Activated CD8-positive, alpha-beta memory T cell treated with anti-CD3 and anti-CD28 coated beads for 4 hours (primary cell): ENCODE data around the gene ZPBP.
"Not testable (repeated sequence)": the region's sequence is repeated elsewhere in the genome, so short reads cannot be mapped to it uniquely, and the experiment has no call there.

Source experiments
- DNase-seq, 2 donors: peaks; one replicate each; pipeline ENCODE4 v3.0.0-alpha.2; 2020; ENCODE audit warnings: low read depth in 2 of 2

The ZPBP gene

DNA sequence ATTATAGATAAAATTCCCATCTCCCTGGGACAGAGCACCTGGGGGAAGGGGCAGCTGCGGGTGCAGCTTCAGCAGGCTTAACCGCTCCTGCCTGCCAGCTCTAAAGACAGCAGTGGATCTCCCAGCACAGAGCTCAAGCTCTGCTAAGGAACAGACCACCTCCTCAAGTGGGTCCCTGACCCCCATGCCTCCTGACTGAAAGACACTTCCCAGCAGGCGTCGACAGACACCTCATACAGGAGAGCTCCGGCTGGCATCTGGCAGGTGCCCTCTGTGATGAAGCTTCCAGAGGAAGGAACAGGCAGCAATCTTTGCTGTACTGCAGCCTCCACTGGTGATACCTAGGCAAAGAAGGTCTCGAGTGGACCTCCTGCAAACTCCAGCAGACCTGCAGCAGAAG is 51.9 kb downstream of the ZPBP start:
- not testable (repeated sequence) for DNase-seq

GRCh38 chr7:50037086-50037485 is 56.0 kb downstream of the ZPBP start:
- no peak for DNase-seq

GRCh38 chr7:50022991-50023390 is 70.1 kb downstream of the ZPBP start:
- no peak for DNase-seq

- no peak for DNase-seq
Measured at GRCh38 chr7:50022451-50022850, 70.6 kb downstream of the ZPBP start.

DNA sequence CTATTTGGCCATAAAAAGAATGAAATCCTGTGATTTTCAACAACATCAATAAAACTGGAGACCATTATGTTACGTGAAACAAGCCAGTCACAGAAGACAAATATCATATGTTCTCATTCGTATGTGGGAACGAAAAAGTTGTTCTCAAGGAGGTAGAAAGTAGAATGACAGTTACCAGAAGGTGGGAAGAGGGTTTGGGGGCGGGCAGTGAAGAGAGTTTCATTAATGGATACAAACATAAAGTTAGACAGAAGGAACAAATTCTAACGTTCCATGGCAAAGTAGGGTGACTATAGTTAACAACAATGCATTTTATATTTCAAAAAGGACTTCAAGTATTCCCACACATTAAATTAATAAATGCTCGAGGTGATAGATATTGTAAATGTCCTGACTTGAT is 97.4 kb downstream of the ZPBP start:
- no peak for DNase-seq

- no peak for DNase-seq
Measured at GRCh38 chr7:49986191-49986590, 106.9 kb downstream of the ZPBP start.

- DNase-seq: no peak
Measured at GRCh38 chr7:49980465-49980864, 112.6 kb downstream of the ZPBP start.

GRCh38 chr7:49976238-49976637 is 116.8 kb downstream of the ZPBP start:
- DNase-seq: no peak

DNA sequence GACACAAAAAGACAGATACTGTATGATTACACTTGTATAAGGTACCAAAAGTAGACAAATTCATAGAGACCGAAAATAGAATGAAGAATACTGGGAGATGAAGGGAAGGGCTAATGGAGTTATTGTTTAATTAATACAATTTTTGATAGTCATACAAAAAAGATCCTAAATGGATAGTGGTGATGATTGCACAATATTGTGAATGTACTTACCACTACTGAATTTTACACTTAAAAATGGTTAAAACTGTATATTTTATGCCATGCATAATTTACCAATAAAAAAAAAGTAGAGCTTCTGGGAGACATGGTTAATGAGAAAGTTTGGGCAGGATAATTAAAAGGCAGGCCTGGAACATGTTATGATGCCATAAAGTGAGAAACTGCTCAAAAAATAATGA is 119.0 kb downstream of the ZPBP start:
- DNase-seq: no peak

DNA sequence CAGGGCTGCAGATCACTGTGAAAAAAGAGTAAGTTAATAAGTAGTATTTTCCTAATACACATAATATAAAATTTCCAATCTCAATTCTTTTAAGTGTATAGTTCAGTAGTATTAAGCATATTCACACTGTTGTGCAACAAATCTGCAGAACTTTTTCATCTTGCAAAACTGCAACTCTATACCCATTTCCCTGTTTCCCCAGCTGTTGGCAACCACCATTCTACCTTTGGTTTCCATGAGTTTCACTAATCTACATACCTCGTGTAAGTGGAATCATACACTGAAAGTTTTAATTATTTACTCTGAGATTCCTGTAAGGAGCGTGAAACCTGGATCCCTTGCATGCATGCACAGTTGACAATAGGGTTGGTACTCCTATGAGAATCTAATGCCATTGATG is 155.4 kb downstream of the ZPBP start:
- no peak for DNase-seq

GRCh38 chr7:49931627-49932026 is 161.4 kb downstream of the ZPBP start:
- DNase-seq: no peak

GRCh38 chr7:49928787-49929186 is 164.3 kb downstream of the ZPBP start:
- DNase-seq: no peak

GRCh38 chr7:49927631-49928030 is 165.4 kb downstream of the ZPBP start:
- DNase-seq: no peak

GRCh38 chr7:49926720-49927119 is 166.3 kb downstream of the ZPBP start:
- DNase-seq: no peak

DNA sequence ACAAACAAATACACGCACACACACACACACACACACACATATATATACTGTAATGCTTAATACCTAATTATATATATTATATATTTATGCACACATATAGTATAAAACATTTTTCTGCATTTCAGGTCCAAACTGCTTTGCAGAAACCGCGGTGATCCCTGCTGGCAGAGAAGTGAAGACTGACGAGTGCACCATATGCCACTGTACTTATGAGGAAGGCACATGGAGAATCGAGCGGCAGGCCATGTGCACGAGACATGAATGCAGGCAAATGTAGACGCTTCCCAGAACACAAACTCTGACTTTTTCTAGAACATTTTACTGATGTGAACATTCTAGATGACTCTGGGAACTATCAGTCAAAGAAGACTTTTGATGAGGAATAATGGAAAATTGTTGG is 181.1 kb downstream of the ZPBP start:
- no peak for DNase-seq

GRCh38 chr7:49894543-49894942 is 198.5 kb downstream of the ZPBP start:
- DNase-seq: no peak

- no peak for DNase-seq
Measured at GRCh38 chr7:49893131-49893530, 199.9 kb downstream of the ZPBP start.

DNA sequence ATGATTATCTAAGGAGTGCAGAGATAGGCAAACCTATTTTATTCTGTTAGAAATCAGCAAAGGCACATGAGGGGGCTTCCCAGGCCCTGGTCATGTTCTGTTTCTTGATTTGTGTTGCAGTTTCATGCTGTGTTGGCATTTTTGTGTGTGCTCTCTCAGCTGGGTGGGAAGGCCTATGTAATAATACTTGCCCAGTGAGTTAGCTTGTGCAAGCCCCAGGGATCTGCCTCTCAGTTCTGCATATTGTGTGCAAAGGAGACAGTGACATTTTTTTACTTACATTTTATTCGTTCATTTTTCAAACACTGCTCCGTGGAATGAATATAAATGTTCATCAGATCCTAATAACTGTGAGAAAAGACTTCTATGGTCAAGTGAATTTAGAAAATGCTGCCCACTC is 200.6 kb downstream of the ZPBP start:
- DNase-seq: no peak
